KMS-11 (cell line): ENCODE results near the gene KCNMB1.

Experiments
- H2AFZ ChIP-seq: fragments of 200-600 bp; sonication (generic); 2 replicates; pipeline ENCODE4 v1.6.1; 2016; ENCODE audit warnings: antibody characterized with exemption, mixed run types, low read depth
- H3K27ac ChIP-seq: fragments of 200-600 bp; sonication (generic); 2 replicates; pipeline ENCODE4 v1.6.1; 2016; ENCODE audit warnings: mild to moderate bottlenecking, mixed run types
- H3K27me3 ChIP-seq: fragments of 200-600 bp; sonication (generic); 2 replicates; pipeline ENCODE4 v1.6.1; 2017; ENCODE audit warnings: mild to moderate bottlenecking, low read depth, mixed run types, moderate library complexity; ENCODE audit not compliant: insufficient read depth
- H3K36me3 ChIP-seq: fragments of 200-600 bp; sonication (generic); 2 replicates; pipeline ENCODE4 v1.6.1; 2017; ENCODE audit warnings: mild to moderate bottlenecking, mixed run types; ENCODE audit not compliant: insufficient read depth
- H3K4me1 ChIP-seq: fragments of 200-600 bp; sonication (generic); 2 replicates; pipeline ENCODE4 v1.6.1; 2016; ENCODE audit warnings: mild to moderate bottlenecking, low read depth, mixed run types; ENCODE audit not compliant: poor library complexity, severe bottlenecking
- H3K4me2 ChIP-seq: fragments of 200-600 bp; sonication (generic); 2 replicates; pipeline ENCODE4 v1.7.0; 2016; ENCODE audit warnings: mild to moderate bottlenecking, mixed run types
- H3K4me3 ChIP-seq: fragments of 200-600 bp; sonication (generic); IDR thresholded peaks from 2 replicates; pipeline ENCODE4 v1.6.1; 2017; ENCODE audit warnings: low read depth, low read length, mixed read lengths; ENCODE audit not compliant: insufficient read depth
- H3K79me2 ChIP-seq: fragments of 200-600 bp; sonication (generic); 2 replicates; pipeline ENCODE4 v1.6.1; 2016; ENCODE audit warnings: low read depth, mixed run types; ENCODE audit not compliant: insufficient read depth
- H3K9ac ChIP-seq: fragments of 200-600 bp; sonication (generic); 2 replicates; pipeline ENCODE4 v1.6.1; 2016; ENCODE audit warnings: mild to moderate bottlenecking, mixed run types
- H4K20me1 ChIP-seq: fragments of 200-600 bp; sonication (generic); 2 replicates; pipeline ENCODE4 v1.6.1; 2016; ENCODE audit warnings: mild to moderate bottlenecking, mixed run types; ENCODE audit not compliant: insufficient read depth
- CTCF ChIP-seq: fragments of 200-600 bp; sonication (generic); conservative IDR thresholded peaks from 2 replicates; pipeline ENCODE4 v1.6.1; 2017; ENCODE audit warnings: low read depth, mild to moderate bottlenecking, antibody characterized with exemption, low read length, moderate library complexity, mixed read lengths

The KCNMB1 gene

GRCh38 chr5:170334626-170335025, 54.5 kb downstream of the KCNMB1 start:
- Histone ChIP-seq H4K20me1 (no peaks in the 10 kb centered on the region), H3K9ac (no peak overlapping the region), H3K27me3 (no peaks in the 10 kb centered on the region), H2AFZ (no peak overlapping the region), H3K27ac (no peak overlapping the region), H3K4me1 (no peaks in the 10 kb centered on the region), H3K36me3 (no peaks in the 10 kb centered on the region), H3K4me3 (no peak overlapping the region), H3K4me2 (no peak overlapping the region), H3K79me2 (no peaks in the 10 kb centered on the region)
- TF ChIP-seq CTCF, result no peak

GRCh38 chr5:170333161-170333910, 55.8 kb downstream of the KCNMB1 start:
- no peak for TF ChIP-seq CTCF
- H4K20me1 ChIP-seq, result no peaks in the 10 kb centered on the region
- no peaks in the 10 kb centered on the region for H3K36me3 ChIP-seq
- no peaks in the 10 kb centered on the region for H3K27me3 ChIP-seq
- no peaks in the 10 kb centered on the region for H3K79me2 ChIP-seq
- H3K4me1 ChIP-seq, result no peaks in the 10 kb centered on the region
- H3K4me2 ChIP-seq, result no peak overlapping the region
- no peak overlapping the region for H3K9ac ChIP-seq
- no peak overlapping the region for H3K27ac ChIP-seq
- H3K4me3 ChIP-seq, result no peak overlapping the region
- no peak overlapping the region for H2AFZ ChIP-seq

DNA sequence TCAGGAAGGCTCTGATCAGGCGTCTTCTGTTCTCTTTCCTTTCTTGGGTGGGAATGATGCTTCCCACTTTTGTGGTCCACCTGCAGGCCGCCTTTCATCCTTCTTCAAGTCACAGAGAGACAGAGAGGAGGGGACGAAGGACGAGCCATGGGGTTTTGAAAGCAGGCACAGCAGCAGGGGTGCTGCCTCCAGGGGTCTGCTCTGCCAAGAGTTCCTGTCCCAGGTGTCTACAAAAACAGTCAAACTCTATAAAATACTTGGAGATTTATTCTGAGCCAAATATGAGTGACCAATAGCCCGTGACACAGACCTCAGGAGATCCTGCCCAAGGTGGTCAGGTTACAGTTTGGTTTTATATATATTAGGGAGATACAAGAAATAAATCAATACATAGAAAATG, 57.1 kb downstream of the KCNMB1 start:
- H3K27me3 ChIP-seq, result no peaks in the 10 kb centered on the region
- TF ChIP-seq CTCF, result no peak
- no peaks in the 10 kb centered on the region for H3K4me1 ChIP-seq
- H3K36me3 ChIP-seq, result no peaks in the 10 kb centered on the region
- no peak overlapping the region for H3K9ac ChIP-seq
- H3K79me2 ChIP-seq, result no peaks in the 10 kb centered on the region
- no peaks in the 10 kb centered on the region for H4K20me1 ChIP-seq
- H3K4me2 ChIP-seq, result no peak overlapping the region
- H2AFZ ChIP-seq, result no peak overlapping the region
- no peak overlapping the region for H3K4me3 ChIP-seq
- no peak overlapping the region for H3K27ac ChIP-seq

DNA sequence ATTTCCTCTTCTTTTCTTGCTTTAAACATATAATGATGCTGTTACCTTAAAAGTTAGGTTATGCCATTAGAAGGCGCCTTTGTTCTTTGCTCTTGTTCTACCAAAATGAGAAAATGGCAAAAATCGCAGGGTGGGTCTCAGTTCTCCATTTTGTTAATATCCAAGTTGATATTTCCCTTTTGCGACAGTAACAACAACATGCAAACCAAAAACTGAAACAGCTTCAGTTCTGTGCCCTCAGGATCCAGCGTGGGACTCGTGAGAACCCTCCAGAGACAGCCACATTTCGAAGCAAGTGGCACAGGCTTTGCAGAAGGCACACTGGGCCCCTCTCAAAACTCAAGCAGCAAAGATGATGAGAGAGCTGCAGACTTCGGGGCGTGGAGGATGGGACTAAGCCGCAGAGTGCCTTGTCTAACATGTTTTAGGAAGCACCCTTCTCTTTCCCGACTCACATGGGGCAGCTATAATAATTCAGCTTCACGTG, 58.6 kb downstream of the KCNMB1 start:
- Histone ChIP-seq H3K4me2 (no peak overlapping the region), H3K27ac (no peak overlapping the region), H2AFZ (no peak overlapping the region), H3K9ac (no peak overlapping the region), H3K4me1 (no peaks in the 10 kb centered on the region), H3K36me3 (no peaks in the 10 kb centered on the region), H3K79me2 (no peaks in the 10 kb centered on the region), H4K20me1 (no peaks in the 10 kb centered on the region), H3K4me3 (no peak overlapping the region), H3K27me3 (no peaks in the 10 kb centered on the region)
- no peak for TF ChIP-seq CTCF
